Skeletal muscle tissue (tissue), 4 donors: ENCODE measurements around the gene VPREB3. TPM values are rescaled to one million over a fixed set of nuclear protein-coding genes. Genes with fewer than 3 reads are reported as not detected.

ENCODE experiments used
- H3K27ac ChIP-seq: one replicate; pipeline ENCODE4 v1.7.0; 2013; ENCODE audit warnings: mild to moderate bottlenecking, low read depth, low read length, inconsistent platforms
- H3K27me3 ChIP-seq, 3 donors: one replicate each; pipeline ENCODE4 v1.7.0; 2013; ENCODE audit warnings: low read length in 3 of 3; ENCODE audit not compliant: control insufficient read depth in 3 of 3, insufficient read depth in 3 of 3
- H3K36me3 ChIP-seq, 3 donors: one replicate each; pipeline ENCODE4 v1.7.0; 2013; ENCODE audit warnings: low read length in 3 of 3; ENCODE audit not compliant: control insufficient read depth in 3 of 3, insufficient read depth in 3 of 3
- H3K4me1 ChIP-seq, 3 donors: one replicate each; pipeline ENCODE4 v1.7.0; 2013; ENCODE audit warnings: low read length in 3 of 3, mild to moderate bottlenecking in 3 of 3; ENCODE audit not compliant: control insufficient read depth in 3 of 3, insufficient read depth in 3 of 3
- H3K4me3 ChIP-seq, 3 donors: one replicate each; pipeline ENCODE4 v1.7.0; 2013; ENCODE audit warnings: low read length in 3 of 3
- H3K9ac ChIP-seq, 3 donors: one replicate each; pipeline ENCODE4 v1.7.0; 2013; ENCODE audit warnings: low read length in 3 of 3, mild to moderate bottlenecking in 3 of 3, moderate library complexity in 2 of 3, low read depth in 1 of 3
- H3K9me3 ChIP-seq, 3 donors: one replicate each; pipeline ENCODE4 v1.7.0; 2013; ENCODE audit warnings: low read length in 3 of 3; ENCODE audit not compliant: control insufficient read depth in 3 of 3
- total RNA-seq: library from RNA; depleted of rRNA; stranded (reverse); fragments of >200 nt; gene quantifications from one replicate; pipeline ENCODE4 v1.2.3, GENCODE V29; 2014
- donor health status: Osteomylitis.

Gene VPREB3
- total RNA-seq, 1 donor from 2014 or later = not detected

DNA sequence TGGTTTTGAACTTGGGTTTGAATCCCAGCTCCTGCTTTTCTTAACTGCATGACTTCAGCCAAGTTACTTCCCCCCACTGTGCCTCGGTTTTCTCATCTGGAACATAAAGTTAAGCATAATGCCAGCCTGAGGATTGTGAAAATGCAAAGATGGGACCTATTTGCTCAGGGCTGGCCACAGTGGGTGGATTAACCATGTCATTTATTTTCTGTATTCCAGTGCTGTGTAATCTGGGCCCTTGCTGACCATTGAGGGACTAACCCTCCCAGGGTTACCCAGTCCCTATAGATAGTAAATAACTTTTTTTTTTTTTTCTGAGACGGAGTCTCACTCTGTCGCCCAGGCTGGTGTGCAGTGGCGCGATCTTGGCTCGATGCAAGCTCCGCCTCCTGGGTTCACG, 1.5 kb upstream of the VPREB3 start:
- Histone ChIP-seq H3K4me3 (no peak overlapping the region), H3K27ac (no peak overlapping the region), H3K27me3 (no peaks in the 10 kb centered on the region), H3K36me3 (no peaks in the 10 kb centered on the region), H3K9ac (no peak overlapping the region), H3K4me1 (peaks cover 5 to 7% (median 6%) of the 10 kb centered on the region in 3 donors), H3K9me3 (no peaks in the 10 kb centered on the region)

- Histone ChIP-seq H3K4me3 (no peak overlapping the region), H3K9ac (no peak overlapping the region), H3K4me1 (peaks cover 5 to 12% (median 6%) of the 10 kb centered on the region in 3 donors), H3K27ac (no peak overlapping the region), H3K36me3 (no peaks in the 10 kb centered on the region), H3K27me3 (no peaks in the 10 kb centered on the region), H3K9me3 (no peaks in the 10 kb centered on the region)
Observed at GRCh38 chr22:23754980-23755636, 883 bp upstream of the VPREB3 start.

DNA sequence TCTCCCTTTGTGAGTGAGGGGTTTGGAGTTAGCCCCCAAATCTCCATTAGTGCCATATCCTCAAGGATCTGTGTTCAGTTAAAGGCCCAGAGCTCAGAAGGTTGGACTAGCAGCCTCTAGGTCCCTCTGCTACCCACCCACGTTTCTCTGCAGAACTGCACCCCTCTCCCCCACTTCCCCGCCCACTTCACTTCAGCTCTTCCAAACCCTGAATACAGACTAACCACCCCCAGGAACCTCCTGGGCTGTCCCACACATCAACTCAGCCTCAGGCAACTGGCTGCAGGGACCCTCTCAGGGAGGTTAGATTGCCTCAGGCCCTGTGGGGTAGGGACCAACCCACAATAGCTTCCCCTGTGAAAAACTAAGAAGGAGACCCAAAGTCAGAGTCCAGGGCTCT, 840 bp downstream of the VPREB3 start:
- Histone ChIP-seq H3K36me3 (no peaks in the 10 kb centered on the region), H3K4me3 (no peak overlapping the region), H3K9me3 (no peaks in the 10 kb centered on the region), H3K9ac (no peak overlapping the region), H3K27ac (no peak overlapping the region), H3K4me1 (peaks cover 5 to 17% (median 11%) of the 10 kb centered on the region in 3 donors), H3K27me3 (no peaks in the 10 kb centered on the region)

DNA sequence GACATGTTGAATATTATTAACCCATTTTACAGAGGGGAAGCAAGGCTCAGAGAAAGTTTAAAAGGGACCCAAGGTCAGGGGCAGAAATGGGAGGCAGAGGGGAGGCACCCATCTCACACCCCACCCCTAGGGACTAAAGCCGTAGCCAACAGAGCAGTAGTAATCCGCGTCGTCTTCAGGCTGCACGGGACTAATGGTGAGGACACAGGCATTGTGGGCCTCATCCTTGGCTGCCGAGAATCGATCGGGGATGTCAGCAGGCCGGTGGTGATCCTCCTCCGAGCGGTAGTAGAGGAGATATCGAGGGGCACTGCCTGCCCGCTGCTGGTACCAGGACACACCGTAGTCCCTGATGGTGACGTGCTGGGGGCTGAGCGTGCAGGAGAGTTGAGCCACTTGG, 1.5 kb downstream of the VPREB3 start:
- H3K27me3 ChIP-seq = no peaks in the 10 kb centered on the region
- H3K4me3 ChIP-seq = no peak overlapping the region
- H3K9me3 ChIP-seq = no peaks in the 10 kb centered on the region
- H3K36me3 ChIP-seq = no peaks in the 10 kb centered on the region
- no peak overlapping the region for H3K9ac ChIP-seq
- peaks cover 5 to 17% (median 11%) of the 10 kb centered on the region in 3 donors for H3K4me1 ChIP-seq
- H3K27ac ChIP-seq = no peak overlapping the region

DNA sequence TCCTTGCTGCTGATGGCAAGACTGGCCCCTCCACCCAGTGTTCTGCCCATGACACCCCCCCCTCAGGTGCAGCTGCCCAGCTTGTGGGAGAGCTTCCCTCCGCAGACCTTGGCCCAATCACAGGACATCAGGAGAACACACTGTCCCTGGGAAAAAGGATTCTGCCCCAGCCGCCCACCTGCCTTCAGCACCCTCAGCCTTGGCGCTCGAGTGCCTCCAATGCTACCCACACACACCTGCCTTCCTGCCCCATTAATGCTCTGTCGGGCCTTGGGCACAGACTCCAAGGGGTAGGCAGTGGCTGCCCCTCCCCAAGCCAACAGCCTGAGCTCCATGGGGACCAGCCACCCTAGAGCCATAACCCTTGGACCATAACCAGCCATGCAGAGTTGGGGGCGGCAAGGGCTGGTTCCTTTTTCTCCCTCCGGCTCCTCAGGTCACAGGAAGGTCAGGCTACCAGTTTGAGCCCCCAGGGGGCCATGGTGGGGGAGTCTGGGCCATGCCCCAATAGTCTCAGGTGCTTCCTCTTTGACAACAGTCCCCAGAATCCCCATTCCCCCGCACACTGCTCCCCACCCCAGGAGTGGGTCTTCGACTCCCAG, 2.0 kb downstream of the VPREB3 start:
- H3K9ac ChIP-seq = no peak overlapping the region
- no peaks in the 10 kb centered on the region for H3K9me3 ChIP-seq
- no peaks in the 10 kb centered on the region for H3K27me3 ChIP-seq
- peaks cover 5 to 17% (median 11%) of the 10 kb centered on the region in 3 donors for H3K4me1 ChIP-seq
- H3K27ac ChIP-seq = no peak overlapping the region
- no peak overlapping the region for H3K4me3 ChIP-seq
- no peaks in the 10 kb centered on the region for H3K36me3 ChIP-seq

DNA sequence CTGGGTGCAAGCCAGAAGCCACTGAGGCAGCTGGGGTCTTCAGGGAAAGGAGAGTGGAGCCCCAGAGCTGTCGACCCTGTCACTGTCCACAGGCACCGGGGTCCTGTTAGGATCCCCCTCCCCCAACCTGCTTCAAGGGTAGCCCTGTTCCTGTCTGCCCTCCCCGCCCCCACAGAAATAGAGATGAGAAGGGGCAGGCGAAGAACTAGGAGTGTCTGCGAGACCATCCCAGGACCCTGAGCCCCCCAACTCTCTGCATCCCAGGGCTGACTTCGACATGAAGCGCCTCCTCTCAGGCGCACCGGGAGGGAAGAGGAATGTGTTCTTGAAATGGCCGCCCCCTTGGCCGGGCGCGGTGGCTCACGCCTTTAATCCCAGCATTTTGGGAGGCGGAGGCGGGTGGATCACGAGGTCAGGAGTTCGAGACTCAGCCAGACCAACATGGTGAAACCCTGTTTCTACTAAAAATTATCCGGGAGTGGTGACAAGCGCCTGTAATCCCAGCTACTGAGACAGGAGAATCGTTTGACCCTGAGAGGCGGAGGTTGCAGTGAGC, 2.7 kb downstream of the VPREB3 start:
- Histone ChIP-seq H3K4me1 (peaks cover 5 to 17% (median 11%) of the 10 kb centered on the region in 3 donors), H3K9ac (peak overlapping the region; percentile 80 to 90 (median 85)), H3K36me3 (no peaks in the 10 kb centered on the region), H3K9me3 (no peaks in the 10 kb centered on the region), H3K27ac (peak overlapping the region; percentile 79), H3K27me3 (no peaks in the 10 kb centered on the region), H3K4me3 (peak overlapping the region; percentile 77 to 89 (median 84))

DNA sequence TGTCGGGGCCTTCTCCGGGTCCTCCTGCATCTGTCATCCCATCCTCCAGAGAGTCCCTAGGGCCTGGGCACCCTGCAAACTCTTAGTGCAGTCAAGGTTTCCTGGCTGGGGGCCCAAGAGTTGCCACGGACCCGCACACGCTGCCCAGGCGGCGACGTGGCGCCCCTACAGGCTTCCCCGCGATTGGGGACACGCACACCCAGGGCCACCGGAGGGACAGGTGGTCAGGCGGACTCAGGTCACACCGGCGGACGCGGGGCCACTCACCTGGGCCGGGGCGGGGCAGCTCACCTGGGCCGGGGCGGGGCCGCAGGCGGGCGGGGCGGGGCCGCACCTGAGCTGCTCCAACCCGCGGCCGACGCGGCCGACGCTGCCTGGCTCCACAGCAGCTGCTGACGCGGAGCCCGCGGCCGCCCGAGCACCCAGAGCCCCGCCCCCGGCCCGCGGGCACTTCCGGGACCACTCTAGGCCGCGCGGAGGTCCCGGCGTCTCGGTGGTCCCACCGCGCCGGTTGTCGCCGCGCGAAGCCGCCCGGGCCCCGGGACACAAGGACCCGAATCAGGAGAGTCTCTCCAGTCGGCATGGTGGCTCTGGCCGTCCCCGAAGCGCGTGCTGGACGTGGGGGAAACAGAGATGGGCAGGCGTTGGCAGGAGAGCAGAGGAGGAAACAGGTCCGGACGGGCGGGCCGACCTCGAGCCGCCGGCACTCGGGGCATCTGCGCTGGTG, 3.3 kb downstream of the VPREB3 start, which contains the start of gene ZNF70:
ZNF70 (minus strand) TSS at position 399 of the 727 bp plus-strand sequence. CDS start 5,972 bp downstream, outside the sequence.
- no peaks in the 10 kb centered on the region for H3K36me3 ChIP-seq
- H3K9ac ChIP-seq = peak within 1 kb of the TSS; percentile 80 to 90 (median 85)
- no peaks in the 10 kb centered on the region for H3K27me3 ChIP-seq
- H3K9me3 ChIP-seq = no peaks in the 10 kb centered on the region
- peak within 1 kb of the TSS; percentile 84 to 89 (median 84) for H3K4me3 ChIP-seq
- peaks cover 5 to 17% (median 11%) of the 10 kb centered on the region in 3 donors for H3K4me1 ChIP-seq
- peak within 1 kb of the TSS; percentile 79 for H3K27ac ChIP-seq

DNA sequence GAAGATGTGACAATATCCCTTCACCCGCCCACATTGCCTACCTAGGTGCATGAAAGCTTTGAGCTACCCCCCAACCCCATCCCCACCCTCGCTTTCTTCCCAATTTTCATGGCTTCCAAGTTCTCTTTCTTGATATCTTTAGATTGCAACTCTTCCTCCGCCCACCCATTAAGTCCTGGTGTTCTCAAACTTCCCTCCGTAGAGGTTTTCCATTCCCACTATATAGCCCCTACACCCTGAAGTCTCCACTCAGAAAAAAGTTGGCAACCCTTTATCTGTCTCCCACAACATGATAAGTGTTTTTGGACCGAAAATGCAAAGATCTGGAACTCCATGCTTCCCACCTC, 3.9 kb downstream of the VPREB3 start:
- Histone ChIP-seq H3K27me3 (no peaks in the 10 kb centered on the region), H3K4me3 (peak overlapping the region; percentile 84 to 89 (median 84)), H3K9ac (peak overlapping the region; percentile 75 to 84 (median 77)), H3K4me1 (peaks cover 5 to 17% (median 11%) of the 10 kb centered on the region in 3 donors), H3K36me3 (no peaks in the 10 kb centered on the region), H3K9me3 (no peaks in the 10 kb centered on the region), H3K27ac (peak overlapping the region; percentile 79)

GRCh38 chr22:23749841-23750301, 4.4 kb downstream of the VPREB3 start:
- H3K9ac ChIP-seq = no peak overlapping the region
- no peaks in the 10 kb centered on the region for H3K27me3 ChIP-seq
- H3K36me3 ChIP-seq = peaks cover 1 to 4% (median 3%) of the 10 kb centered on the region in 3 donors
- H3K27ac ChIP-seq = peak overlapping the region; percentile 79
- H3K9me3 ChIP-seq = no peaks in the 10 kb centered on the region
- H3K4me3 ChIP-seq = peak overlapping the region in 2 of 3 donors; percentile 56 to 84
- H3K4me1 ChIP-seq = peaks cover 5 to 17% (median 11%) of the 10 kb centered on the region in 3 donors
